ENCODE results near the gene XKR7.
"Not testable (repeated sequence)": the region's sequence is repeated elsewhere in the genome, so short reads cannot be mapped to it uniquely, and the experiment has no call there.

Gene XKR7, protein sequence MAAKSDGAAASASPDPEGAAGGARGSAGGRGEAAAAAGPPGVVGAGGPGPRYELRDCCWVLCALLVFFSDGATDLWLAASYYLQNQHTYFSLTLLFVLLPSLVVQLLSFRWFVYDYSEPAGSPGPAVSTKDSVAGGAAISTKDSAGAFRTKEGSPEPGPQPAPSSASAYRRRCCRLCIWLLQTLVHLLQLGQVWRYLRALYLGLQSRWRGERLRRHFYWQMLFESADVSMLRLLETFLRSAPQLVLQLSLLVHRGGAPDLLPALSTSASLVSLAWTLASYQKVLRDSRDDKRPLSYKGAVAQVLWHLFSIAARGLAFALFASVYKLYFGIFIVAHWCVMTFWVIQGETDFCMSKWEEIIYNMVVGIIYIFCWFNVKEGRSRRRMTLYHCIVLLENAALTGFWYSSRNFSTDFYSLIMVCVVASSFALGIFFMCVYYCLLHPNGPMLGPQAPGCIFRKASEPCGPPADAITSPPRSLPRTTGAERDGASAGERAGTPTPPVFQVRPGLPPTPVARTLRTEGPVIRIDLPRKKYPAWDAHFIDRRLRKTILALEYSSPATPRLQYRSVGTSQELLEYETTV

DNA sequence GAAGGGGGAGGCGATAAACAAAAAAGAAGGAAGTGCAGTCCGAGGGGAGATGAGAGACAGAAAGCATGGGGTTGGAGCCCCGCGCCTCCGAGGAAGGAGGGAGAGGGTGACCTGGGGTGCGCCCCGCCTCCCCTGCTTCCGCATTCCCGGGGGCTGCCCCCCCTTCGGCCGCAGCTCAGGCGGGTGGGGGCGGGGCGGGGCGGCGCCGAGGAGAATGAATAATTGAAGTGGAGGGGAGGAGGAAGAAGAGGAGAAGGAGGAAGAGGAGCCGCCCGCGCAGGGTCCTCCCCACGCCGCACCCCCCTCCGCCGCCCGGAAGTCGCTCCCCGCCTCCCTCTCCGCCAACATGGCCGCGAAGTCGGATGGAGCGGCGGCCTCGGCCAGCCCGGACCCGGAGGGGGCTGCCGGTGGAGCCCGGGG is at the start of gene XKR7:
XKR7 (plus strand) TSS at position 322 of the 420 bp plus-strand sequence; CDS start at position 347, 25 bp downstream.
- DNase-seq (ENCODE audit: low read depth): no peak

DNA sequence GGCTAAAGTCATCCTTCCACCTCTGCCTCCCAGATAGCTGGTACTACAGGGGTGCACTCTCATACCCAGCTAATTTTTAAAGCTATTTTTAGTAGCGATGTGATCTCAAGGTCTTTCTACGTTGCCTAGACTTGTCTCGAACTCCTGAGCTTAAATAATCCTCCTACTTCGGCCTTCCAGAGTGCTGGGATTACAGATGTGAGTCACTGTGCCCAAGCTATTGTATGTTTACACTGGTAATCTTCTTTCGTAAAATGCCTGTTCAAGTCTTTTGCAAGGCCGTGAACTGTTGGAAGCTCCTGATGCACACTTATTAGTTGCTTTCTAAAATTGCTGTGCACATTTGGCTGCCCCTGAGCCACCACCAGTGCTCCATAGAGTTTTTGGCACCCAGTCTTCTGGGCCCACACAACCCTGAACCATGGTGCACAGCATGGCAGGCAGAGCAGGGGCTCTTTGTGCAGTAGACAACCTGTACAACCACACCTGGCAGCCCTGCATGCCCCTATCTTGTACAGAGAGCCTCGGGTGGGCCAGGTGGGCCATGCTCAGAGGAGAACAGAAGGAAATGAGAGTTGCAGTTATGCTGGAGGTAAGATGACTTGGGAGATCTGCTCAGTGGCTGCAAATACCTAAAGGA is 49.4 kb upstream of the XKR7 start:
- DNase-seq (ENCODE audit: low read depth): no peak

DNA sequence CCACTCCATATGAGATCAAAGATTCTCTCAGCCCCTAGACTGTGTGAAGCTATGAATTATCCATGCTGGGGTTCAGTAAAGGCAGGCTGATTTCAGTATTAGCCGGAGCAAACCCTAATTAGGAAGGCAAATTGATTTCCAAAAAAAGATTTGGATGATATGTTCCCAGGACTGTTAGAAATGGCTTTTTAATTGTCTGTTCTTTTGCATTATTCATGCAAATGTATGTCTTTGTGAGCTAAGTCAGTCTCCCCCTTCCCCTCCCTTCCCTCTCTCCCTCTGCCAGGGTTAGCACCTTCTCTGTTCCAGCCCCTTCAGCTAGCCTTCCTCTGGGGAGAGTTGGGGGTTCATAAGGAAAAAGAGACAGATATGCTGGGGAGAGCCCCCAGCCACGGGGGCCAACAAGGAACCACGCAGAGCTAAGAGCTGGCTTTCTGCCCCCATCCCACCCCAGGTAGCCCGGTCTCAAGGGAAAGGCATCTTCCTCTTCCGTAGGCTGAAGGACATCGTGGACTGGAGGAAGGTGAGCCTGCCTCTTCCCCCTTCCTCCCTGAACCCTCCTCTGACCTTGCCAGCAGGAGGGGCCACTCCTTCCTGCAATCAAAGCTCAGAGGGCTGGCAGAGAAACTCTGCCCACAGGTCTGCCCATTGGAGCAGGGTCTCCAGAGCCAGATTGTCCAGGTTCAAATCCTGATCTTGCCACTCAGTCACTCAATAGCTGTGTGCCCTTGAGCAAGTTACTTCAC is 48.4 kb upstream of the XKR7 start:
- DNase-seq (ENCODE audit: low read depth): no peak

DNA sequence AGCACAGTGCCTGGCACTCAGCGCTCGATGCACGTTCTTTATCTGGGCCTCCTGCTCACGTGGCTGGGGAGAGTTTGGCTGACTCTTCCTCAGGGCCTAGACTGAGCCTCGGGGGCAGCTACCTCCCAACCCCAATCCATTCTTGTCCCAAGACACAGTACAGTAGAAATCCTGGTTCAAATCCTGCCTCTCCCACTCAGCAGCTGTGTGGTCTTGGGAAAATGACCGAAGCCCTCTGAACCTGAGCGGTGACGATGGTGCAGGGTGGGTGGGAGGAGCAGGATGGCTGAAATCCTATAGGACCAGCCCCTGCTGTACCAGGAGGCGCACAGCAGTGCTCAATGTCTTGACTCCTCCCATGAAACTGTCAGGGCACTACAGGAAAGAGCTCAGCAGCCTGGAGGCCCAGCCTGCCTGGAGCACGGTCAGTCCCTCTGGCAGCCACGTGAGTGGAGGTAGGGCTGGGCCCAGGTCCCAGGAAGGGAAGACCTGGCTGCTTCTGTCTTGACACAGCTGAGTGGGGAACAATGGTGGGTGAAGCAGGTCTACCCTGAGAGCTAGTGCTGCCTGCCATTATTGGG is 47.6 kb upstream of the XKR7 start:
- no peak for DNase-seq (ENCODE audit: low read depth)

DNA sequence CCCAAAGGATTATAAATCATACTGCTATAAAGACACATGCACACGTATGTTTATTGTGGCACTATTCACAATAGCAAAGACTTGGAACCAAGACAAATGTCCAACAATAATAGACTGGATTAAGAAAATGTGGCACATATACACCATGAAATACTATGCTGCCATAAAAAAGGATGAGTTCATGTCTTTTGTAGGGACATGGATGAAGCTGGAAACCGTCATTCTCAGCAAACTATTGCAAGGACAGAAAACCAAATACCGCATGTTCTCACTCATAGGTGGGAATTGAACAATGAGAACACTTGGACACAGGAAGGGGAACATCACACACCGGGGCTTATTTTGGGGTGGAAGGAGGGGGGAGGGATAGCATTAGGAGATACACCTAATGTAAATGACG is 46.5 kb upstream of the XKR7 start:
- not testable (repeated sequence) for DNase-seq (ENCODE audit: low read depth)

DNA sequence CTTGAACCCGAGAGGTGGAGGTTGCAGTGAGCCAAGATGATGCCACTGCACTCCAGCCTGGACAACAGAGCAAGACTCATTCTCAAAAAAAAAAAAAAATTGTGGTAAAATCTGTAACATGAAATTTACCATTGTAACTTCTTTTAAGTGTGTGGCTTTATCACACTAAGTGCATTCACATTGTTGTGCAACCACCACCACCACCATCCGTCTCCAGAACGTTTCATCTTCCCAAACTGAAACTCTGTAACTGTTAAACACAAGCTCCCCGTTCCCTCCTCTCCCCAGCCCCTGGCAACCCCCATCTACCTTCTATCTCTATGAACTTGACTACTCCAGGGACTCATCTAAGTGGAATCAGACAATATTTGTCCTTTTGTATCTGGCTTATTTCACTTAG is 45.8 kb upstream of the XKR7 start:
- DNase-seq (ENCODE audit: low read depth): no peak

DNA sequence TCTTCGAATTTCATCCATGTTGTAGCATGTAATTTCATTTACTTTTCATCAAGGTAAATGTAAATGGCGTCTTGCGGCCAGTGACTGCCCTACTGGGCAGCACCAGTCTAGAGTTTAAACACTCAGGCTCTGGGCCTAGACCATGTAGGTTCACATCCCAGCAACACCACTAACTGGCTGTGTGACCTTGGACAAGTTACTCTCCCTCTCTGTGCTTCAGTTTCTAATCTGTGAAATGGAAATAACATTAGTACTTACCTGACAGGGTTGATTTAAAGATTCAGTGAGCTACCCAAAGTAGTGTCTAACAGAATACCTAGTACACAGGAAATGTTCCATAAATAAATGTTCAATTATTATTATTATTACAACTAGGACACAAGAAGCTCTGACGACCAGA is 45.4 kb upstream of the XKR7 start:
- DNase-seq (ENCODE audit: low read depth): no peak

DNA sequence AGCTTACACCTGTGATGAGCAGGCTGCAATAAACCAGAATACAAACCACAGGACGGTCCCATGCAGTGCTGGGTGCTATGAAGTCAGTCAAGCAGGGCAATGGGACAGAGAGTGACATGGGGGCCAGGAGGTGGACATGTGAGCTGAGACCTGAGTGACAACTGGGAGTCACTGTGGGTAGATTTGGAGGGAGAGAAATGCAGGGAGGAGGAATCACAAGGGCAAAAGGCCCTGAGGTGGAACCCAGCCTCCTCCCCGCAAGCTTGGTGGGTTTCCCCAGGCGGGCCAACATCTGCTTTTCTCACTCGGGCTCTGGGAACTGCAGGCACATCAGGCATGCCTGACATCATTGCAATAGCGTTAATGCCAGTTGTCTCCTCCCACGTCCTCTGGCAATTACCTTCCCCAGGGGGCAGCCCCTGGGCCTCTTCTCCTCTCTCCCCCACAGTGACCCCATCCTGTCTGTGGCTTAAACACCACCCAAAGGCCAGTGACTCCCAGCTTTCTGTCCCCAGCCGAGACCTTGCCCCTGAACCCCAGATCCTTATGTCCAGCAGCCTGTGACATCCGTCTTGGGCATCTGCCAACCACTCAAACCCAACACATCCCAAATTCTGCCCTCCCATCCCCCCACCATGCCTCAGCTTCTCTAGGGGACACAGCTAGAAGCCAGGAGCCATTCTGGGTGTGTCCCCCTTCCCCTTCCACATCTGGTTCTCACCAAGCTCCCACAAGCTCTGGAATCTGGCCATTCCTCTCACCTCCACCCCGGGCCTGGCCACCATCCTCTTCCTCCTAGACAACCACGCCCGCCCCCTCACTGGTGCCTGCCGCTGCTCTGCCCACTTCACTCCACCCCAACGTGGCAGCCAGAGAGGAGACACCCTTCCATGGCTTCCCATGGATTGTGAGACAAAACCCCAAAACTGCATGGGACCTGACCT is 44.3 kb upstream of the XKR7 start:
- no peak for DNase-seq (ENCODE audit: low read depth)

DNA sequence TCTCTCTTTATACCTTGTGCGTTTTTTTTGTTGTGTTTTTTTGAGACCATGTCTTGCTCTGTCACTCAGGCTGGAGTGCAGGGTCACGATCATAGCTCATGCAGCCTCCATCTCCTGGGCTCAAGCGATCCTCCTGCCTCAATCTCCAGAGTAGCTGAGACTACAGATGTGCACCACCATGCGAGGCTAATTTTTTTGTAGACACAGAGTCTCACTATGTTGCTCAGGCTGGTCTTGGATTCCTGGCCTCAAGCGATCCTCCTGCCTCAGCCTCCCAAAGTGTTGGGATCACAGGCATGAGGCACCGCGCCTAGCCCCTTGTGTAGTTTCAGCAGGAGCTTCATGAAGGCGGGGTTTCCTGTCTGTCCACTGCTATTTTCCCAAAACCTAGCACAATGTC is 43.4 kb upstream of the XKR7 start:
- no peak for DNase-seq (ENCODE audit: low read depth)

DNA sequence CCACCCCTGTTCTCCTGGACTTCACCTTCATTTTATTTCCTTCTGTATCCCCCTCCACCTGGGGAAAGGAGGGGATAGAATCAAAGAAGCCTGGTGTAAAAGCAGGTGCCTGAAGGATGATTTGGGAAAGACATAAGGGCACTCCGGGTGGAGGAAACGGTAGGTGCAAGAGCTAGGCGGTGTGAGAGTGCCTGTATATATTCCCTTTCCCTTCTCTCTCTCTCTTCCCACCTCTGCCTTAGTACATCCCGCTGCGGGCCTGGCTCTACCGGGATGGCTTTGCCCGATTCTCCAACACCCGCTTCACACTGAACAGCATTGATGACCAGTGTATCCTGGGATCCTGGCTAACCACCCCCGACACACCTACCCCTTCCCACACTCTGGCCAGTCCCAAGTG is 42.3 kb upstream of the XKR7 start:
- DNase-seq (ENCODE audit: low read depth): no peak

DNA sequence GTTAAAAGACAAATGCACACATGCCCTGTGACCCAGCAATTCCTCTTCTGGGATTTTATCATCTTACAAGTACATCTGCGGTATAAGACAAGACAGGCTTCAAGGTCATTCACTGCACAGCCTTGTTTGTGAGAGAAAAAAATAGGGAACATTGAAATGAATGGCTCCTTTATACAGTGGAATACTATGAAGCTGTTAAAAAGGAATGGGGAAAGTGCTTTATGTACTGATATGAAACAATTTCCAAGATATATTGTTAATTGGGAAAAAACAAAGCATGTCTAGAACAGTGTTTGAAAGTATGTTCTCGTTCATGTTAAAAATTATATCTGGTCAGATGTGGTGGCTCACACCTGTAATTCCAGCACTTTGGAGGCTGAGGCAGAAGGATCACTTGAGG is 41.5 kb upstream of the XKR7 start:
- no peak for DNase-seq (ENCODE audit: low read depth)

DNA sequence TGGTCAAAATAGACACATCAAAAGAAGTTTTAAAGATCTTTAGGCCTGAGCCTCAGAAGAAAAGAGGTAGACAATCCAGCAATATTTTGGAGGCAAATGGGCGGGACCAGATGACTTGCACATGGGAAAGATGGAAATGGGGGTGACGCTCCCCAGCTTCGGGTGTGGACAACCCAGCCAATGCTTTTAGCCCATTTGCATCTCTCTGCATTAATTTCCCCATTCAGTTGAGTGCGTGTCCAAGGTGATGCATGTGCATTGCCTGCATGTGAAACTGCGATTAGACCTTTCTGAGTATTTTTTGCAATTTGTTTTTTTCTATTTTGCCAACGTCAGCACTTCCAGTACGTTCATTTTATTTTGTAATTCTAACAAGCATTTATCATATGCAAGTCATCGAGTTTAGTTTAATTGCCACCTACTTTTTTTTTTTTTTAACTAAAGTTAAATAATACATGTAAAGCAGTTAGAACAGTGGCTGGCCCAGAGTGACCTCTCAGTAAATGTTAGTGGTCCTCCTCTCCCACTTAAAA is 40.3 kb upstream of the XKR7 start:
- DNase-seq (ENCODE audit: low read depth): no peak

DNA sequence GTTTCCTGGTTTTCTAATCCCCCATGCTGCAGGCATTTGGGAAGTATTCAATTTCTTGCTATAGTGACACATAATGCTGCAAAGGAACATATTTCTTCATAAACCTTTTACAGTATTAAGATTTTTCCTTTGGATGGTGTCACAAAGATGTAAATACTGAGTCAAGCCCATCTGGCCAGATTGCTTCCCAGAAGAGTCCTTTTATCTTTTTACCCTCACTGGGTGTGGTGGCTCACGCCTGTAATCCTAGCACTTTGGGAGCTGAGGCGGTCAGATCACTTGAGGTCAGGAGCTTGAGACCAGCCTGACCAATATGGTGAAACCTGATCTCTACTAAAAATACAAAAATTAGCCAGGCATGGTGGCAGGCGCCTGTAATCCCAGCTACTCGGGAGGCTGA is 38.3 kb upstream of the XKR7 start:
- not testable (repeated sequence) for DNase-seq (ENCODE audit: low read depth)

DNA sequence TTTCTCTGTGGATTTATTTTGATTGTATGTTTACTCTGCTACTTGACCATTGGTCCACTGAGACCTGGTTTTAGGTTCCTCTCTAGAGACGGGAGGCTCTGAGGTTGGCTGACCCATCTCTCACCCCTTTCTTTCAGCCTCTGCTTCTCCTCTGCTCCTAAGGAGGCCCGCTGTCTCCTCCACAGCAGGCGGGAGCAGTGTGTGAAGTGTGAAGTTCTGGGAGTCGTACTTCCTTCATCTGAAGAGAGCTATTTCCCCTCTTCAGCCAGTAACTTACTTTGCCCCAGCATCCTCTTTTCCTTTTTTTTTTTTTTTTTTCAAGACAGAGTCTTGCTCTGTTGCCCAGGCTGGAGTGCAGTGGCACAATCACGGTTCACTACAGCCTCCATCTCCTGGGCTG is 37.2 kb upstream of the XKR7 start:
- no peak for DNase-seq (ENCODE audit: low read depth)

DNA sequence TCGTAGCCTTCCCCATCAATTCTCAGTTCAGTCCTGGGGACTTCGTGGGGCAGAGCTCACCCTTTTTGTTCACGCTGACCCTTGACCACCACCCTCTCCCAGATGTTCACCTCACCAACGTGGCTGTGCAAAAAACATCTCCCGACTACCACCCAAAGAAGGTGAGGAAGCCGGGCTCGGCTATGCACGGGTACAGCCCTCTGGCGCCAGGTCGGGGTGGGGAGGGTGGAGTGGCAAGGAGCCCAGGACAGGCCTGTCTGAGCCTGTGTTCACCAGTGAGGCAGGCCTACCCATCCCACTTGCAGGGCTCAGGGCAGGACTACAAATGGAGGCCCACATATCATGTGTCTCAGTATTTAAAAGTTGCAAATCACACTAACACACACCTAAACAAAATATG is 34.3 kb upstream of the XKR7 start:
- no peak for DNase-seq (ENCODE audit: low read depth)

DNA sequence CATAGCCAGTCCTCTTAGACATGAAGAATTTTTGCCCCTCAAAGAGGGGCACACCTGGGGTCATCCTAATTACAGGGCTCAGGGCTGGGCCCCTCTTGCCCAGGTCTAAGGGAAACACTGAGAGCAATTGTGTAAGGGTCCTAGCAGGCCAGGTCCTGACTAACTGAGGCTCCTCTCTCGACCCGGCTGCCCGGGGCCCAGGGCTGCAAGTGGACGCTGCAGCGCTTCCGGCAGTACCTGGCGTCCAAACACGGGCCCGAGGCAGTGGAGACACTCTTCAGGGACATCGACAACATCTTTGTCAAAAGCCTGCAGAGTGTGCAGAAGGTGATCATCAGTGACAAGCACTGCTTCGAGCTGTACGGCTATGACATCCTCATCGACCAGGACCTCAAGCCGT is 33.5 kb upstream of the XKR7 start:
- DNase-seq (ENCODE audit: low read depth): no peak

DNA sequence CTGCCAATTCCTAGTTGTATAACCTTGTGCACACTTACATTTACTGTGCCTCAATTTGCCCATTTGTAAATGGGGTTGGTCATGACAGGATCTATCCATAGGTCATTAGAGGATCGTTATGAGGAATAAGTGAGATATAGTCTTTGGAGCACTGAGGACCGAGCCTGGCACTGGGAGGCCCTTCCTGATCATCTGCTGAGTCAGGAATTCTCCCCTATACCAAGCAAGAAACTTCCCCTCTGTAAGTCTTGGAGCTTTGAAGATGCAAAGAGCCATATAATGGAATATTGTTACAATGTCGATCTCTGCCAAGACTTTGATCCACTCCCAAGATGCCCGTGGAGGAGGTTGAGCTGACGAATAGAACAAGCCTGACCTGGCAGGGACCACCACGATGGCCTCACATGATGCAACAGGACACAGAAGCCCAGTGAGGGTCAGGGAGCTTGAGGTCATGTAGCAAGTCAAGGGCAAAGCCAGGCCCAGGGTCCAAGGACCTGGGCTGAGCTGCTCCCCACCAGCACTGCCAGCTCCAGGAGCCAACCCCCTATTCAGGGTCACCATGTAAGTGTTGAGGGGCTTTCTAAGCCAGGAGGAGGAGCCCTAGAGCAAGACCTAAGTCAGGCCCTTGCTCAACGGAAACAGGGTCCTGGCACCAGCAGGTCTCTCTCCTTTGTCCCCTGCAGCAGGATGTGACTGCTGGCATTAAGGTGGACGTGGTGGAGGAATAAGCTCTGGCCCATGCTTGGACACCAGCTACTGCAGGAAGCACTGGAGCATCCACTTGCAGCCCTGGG is 32.8 kb upstream of the XKR7 start:
- DNase-seq (ENCODE audit: low read depth): no peak

DNA sequence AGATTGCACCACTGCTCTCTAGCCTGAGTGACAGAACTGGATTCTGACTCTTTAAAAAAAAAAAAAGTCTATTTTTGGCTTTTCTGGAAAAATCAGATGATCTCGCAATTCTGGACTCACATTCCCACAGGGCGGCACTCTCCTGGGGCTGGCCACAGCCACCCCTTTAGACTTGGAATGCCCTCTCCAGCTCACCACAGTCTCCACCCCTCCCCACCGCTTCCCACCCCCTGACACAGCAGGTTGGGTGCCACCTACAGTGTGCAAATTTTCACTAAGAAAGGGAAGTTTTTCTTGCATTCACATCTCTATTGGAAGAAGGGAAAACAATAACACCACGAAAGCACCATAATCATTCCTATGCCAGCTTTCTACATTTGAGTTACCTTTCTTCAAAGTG is 31.5 kb upstream of the XKR7 start:
- no peak for DNase-seq (ENCODE audit: low read depth)

DNA sequence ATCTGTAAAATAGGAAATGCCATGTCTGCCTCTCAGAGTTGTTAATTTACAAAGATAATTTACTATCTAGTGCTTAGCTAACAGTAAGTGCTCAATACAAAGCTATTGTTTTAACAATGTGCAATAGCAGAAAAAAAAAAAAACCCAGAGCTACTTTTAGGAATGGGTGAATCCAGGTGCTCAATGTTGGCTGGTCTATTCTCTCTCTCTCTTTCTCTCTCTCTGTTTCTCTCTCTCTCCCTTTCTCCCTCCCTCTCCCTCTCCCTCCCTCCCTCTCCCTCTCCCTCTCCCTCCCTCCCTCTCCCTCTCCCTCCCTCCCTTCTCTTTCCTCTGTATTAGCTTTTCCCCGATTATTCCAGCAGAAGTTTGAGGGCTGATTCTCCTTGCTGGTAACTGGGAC is 30.1 kb upstream of the XKR7 start:
- no peak for DNase-seq (ENCODE audit: low read depth)

DNA sequence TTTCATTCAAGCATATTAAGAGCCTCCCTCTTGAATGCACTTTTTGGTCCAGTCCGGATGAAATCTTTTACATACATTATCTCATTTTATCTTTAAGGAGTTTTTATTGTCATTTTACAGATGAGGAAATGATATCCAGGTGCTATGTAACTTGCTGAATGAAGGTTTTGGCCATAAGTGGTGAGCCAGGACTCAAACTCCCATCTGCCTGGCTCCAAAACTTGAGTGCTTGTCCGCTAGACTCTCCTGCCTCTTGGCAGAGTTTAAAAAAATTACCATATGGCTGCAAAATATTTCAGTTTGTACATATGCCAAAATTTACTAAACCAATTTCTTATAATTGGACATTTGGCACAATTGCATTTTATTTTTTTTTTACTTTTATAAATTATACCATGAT is 28.3 kb upstream of the XKR7 start:
- DNase-seq (ENCODE audit: low read depth): no peak
